Dedifferentiated amniotic fluid mesenchymal stem cell (primary cell): ENCODE measurements around the gene PPT1.
"Not testable (repeated sequence)": the region's sequence is repeated elsewhere in the genome, so short reads cannot be mapped to it uniquely, and the experiment has no call there.

ENCODE experiments used
- DNase-seq: peaks from one replicate; pipeline ENCODE4 v3.0.0-alpha.2; 2016; ENCODE audit errors: extremely low spot score

Gene PPT1

DNA sequence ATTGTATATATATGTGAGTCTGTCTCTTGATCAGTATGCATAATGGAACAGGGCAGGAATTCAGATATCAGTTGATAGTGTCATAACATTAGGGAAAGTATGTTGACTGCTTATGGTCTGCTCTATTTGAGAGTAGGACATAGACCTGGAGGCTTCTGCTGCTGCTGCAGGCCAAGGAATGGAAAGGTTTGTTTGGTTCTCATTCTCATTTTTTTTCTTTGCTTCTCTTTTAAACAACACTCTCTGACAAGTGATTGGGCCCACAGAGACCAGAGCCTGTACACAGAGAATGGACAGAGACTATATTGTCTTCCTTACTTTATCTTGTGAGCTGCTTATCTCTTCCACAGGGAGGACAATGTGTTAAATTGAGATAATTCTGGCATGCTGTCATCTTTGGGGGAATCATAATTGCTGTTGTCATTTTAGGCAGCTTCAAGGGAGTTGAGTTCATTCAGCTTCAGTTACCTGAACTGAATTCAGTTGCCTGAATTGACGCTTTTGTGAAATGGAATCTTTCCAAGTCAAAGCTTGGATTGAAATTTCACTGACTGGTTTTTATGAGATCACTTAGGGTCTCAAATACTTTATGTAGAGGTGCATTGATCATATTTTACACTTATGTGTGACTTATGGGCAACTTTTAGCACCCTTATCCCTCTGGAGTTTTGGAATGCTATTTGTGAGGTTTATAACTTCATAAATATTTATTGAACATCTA lies 39.6 kb downstream of the PPT1 start:
- no peak for DNase-seq

- no peak for DNase-seq
Observed at GRCh38 chr1:40056519-40057309, 40.3 kb downstream of the PPT1 start.

- no peak for DNase-seq
Observed at GRCh38 chr1:40053138-40053887, 43.7 kb downstream of the PPT1 start.

- DNase-seq = no peak
Observed at GRCh38 chr1:40050863-40051262, 46.2 kb downstream of the PPT1 start.

GRCh38 chr1:40049725-40050124 lies 47.3 kb downstream of the PPT1 start:
- no peak for DNase-seq

- DNase-seq = no peak
Observed at GRCh38 chr1:40047769-40048168, 49.3 kb downstream of the PPT1 start.

- DNase-seq = no peak
Observed at GRCh38 chr1:40047276-40047675, 49.8 kb downstream of the PPT1 start.

DNA sequence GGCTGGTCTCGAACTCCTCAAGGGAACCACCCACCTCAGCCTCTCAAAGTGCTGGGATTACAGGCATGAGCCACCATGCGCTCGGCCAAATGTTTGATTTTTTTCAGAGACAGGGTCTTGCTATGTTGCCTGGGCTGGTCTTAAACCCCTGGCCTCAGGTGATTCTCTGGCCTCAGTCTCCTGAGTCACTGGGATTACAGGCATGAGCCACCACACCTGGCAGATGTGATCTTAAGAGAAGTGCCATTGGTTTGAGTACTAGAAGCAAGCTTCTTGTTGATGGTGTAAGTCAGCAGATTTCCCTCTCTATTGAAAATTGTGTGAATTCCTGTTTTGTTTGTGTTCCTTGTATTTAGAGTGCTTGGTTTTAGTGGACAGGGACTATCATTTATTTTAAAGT lies 51.3 kb downstream of the PPT1 start:
- no peak for DNase-seq

- no peak for DNase-seq
Observed at GRCh38 chr1:40045182-40045581, 51.9 kb downstream of the PPT1 start.

- DNase-seq = no peak
Observed at GRCh38 chr1:40044110-40044509, 52.9 kb downstream of the PPT1 start.

DNA sequence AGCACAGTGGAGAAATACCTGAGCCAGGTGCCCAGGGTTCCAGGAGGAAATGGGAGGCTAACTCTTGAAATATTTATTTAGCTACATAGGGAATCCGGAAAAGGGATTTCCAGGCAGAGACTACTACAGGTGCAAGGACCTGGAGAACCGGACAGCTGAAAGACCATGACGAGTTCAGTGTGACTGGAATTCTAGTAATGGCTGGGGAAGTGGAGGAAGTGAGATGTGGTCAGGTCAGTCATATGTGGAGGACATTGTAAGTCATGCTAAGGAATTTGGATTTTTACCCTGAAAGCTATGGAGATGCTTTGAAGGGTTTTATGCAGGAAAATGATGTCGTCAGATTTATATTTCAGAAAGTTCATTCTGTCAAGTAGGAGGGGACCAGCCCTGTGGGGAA lies 54.7 kb downstream of the PPT1 start:
- no peak for DNase-seq

DNA sequence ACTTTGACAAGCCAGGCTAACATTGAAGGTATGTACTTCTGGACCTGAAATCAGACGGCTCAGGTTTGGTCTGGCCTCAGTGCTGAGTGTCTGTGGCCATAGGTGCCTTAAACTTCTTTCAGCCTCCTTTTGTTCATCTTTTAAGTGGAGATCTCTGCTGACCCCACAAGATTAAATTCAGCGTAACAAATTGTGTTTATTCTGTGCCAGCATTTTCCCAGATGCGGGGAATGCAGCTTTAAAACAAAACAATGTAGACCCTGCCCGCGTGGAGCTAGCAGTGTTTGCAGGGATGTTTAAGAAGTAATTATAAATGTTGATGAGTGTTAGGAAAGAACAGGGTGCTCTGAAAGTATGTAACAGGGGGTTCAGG lies 55.6 kb downstream of the PPT1 start:
- no peak for DNase-seq

DNA sequence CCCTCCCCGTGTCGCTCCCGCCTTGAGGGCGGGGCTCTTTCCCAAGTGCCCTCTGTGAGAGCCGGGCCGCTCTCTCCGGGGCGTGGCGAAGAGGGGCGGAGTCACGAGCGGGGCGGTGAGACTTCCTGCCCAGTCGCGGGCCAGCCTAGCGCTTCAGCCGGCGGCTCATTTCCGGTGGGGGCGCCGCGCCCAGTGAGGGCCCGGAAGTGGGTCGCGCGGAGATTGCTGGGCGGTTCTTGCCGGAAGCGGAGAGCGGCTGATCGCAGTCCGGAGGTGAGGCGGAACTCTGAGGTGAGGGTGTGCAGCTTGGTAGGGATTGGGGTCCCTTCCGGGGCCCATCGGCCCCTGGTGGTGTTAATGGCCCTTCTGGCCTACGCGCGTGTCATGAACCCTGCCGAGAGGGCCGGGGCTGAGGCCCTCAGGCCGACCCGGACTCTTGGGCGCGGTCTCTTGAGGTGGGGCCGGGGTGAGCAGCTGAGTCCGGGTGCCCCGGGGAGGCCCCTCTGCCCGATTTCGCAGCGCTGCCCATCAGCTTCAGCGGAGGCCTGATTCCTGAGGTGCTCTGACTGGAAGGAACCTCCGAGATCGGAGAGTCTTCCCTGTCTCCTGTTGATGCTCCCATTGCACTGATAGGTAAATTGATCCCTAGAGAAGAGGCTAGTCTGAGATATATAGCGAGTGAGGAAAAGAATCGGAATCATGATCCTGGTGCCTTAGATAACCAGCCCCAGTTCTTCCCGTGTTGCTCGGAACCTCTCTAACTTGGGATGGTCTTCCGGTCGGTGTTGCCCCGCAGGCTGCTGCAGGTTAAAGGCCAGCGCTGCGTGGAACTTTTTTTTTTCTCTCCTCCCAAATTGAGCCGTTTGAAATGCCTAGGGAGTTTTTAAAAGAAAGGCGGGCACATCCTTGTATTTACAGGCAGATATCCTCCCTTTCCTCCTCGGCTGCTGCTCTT lies 56.3 kb downstream of the PPT1 start, which contains the start of gene CAP1:
Gene CAP1, plus strand, starts transcription at position 219 of the 955 bp plus-strand sequence. CDS start 18,618 bp downstream, outside the sequence.
- peak; percentile 98 for DNase-seq

GRCh38 chr1:40039757-40040510 lies 57.1 kb downstream of the PPT1 start:
- DNase-seq = peak; percentile 57

DNA sequence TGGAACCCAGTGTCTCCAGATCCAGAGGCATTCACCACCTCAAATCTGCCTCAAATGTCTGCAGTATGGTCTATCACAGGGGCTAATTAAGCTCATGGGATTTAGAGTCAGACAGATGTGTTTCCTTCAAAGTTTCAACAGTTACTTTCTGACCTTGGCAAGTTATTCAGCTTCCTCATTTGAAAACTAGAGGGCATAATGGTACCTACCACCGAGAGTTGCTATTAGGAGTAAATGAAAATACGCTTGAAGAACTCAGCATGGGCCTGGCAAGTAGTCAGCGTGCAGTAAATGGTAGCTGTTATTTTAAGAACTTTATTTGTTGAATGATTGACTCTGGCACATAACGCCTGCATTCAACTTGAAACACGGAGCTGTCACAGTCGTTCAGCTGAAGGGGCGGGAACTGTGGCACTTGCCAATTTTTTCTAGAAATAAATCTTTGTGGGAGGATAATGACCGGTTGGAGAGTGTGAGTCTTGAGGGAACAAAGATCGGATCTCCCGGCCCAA lies 57.8 kb downstream of the PPT1 start:
- no peak for DNase-seq

GRCh38 chr1:40038697-40039096 lies 58.4 kb downstream of the PPT1 start:
- no peak for DNase-seq

- not testable (repeated sequence) for DNase-seq
Observed at GRCh38 chr1:40037254-40037653, 59.8 kb downstream of the PPT1 start.

DNA sequence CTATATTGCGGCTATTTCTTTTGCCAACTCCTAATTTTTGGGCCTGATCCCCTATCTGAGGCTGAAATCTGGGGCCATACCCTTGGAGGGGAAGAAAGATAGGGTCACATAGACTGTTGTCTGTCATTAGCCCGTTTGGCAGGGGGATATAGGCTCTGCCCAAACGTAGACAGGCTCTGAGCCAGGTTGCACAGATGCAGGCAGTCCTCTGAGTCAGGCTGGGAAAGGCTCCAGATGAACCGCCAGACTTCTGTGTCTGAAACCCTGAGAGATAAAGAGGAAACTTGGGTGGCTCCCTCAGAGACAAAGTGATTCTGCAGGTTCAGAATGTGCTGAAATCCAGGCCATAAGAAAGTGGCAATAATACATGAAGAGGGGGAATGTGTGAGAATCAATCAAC lies 60.5 kb downstream of the PPT1 start:
- DNase-seq = peak; percentile 34

GRCh38 chr1:40034869-40035268 lies 62.2 kb downstream of the PPT1 start:
- no peak for DNase-seq

- peak; percentile 79 for DNase-seq
Observed at GRCh38 chr1:40032240-40032891, 64.7 kb downstream of the PPT1 start.
